ENCODE measurements around the gene MAPK8IP3.
A peak's percentile ranks its signal among the peaks of the same experiment; 100 is the strongest.

MAPK8IP3 gene

GRCh38 chr16:1774448-1774780 lies 68.4 kb downstream of the MAPK8IP3 start:
- Histone ChIP-seq H3K4me3 (ENCODE audit: low read depth, low read length) (peak overlapping the region; percentile 92), H3K27me3 (no peaks in the 10 kb centered on the region), H3K9me3 (no peaks in the 10 kb centered on the region), H3K4me1 (peaks cover 4% of the 10 kb centered on the region), H3K36me3 (peaks cover 27% of the 10 kb centered on the region)
- DNase-seq: no peak
- TF ChIP-seq, protein P1, sequence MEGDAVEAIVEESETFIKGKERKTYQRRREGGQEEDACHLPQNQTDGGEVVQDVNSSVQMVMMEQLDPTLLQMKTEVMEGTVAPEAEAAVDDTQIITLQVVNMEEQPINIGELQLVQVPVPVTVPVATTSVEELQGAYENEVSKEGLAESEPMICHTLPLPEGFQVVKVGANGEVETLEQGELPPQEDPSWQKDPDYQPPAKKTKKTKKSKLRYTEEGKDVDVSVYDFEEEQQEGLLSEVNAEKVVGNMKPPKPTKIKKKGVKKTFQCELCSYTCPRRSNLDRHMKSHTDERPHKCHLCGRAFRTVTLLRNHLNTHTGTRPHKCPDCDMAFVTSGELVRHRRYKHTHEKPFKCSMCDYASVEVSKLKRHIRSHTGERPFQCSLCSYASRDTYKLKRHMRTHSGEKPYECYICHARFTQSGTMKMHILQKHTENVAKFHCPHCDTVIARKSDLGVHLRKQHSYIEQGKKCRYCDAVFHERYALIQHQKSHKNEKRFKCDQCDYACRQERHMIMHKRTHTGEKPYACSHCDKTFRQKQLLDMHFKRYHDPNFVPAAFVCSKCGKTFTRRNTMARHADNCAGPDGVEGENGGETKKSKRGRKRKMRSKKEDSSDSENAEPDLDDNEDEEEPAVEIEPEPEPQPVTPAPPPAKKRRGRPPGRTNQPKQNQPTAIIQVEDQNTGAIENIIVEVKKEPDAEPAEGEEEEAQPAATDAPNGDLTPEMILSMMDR (IDR thresholded peaks at IDR 0.05; ENCODE audit: low read depth, low read length): no peak

- H3K4me1 ChIP-seq: peaks cover under 1% of the 10 kb centered on the region
- TF ChIP-seq, protein P1 (IDR thresholded peaks at IDR 0.05; ENCODE audit: low read depth, low read length): no peak
- H3K9me3 ChIP-seq: no peaks in the 10 kb centered on the region
- no peak for DNase-seq
- H3K4me3 ChIP-seq (ENCODE audit: low read depth, low read length): no peak overlapping the region
- peaks cover 19% of the 10 kb centered on the region for H3K36me3 ChIP-seq
- no peaks in the 10 kb centered on the region for H3K27me3 ChIP-seq
Observed at GRCh38 chr16:1775006-1775845, 69.2 kb downstream of the MAPK8IP3 start.

GRCh38 chr16:1775846-1776671 lies 70.1 kb downstream of the MAPK8IP3 start:
- DNase-seq: peak; percentile 27
- H3K4me3 ChIP-seq (ENCODE audit: low read depth, low read length): no peak overlapping the region
- TF ChIP-seq, protein P1 (IDR thresholded peaks at IDR 0.05; ENCODE audit: low read depth, low read length): no peak
- no peaks in the 10 kb centered on the region for H3K9me3 ChIP-seq
- peaks cover 14% of the 10 kb centered on the region for H3K36me3 ChIP-seq
- H3K4me1 ChIP-seq: no peaks in the 10 kb centered on the region
- no peaks in the 10 kb centered on the region for H3K27me3 ChIP-seq

DNA sequence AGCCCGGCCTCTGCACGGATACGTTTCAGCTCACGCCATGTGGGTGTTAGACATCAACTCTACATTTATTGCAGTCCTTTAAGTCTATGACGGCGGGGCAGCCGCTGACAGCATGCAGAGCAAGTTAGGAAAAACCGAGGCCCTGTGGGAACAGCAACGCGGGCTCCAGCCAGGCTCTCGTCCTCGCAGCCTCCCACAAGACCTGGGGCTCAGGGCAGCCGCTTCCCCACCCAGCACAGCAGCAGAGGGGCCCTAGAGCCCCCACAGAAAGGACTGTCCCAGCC lies 70.6 kb downstream of the MAPK8IP3 start:
- no peak for DNase-seq
- Histone ChIP-seq H3K9me3 (no peaks in the 10 kb centered on the region), H3K36me3 (peaks cover 14% of the 10 kb centered on the region), H3K4me3 (ENCODE audit: low read depth, low read length) (no peak overlapping the region), H3K4me1 (no peaks in the 10 kb centered on the region), H3K27me3 (no peaks in the 10 kb centered on the region)
- TF ChIP-seq, protein P1 (IDR thresholded peaks at IDR 0.05; ENCODE audit: low read depth, low read length): no peak

- TF ChIP-seq, protein P1 (IDR thresholded peaks at IDR 0.05; ENCODE audit: low read depth, low read length): no peak
- DNase-seq: peak; percentile 16
- Histone ChIP-seq H3K9me3 (no peaks in the 10 kb centered on the region), H3K27me3 (no peaks in the 10 kb centered on the region), H3K36me3 (peaks cover 12% of the 10 kb centered on the region), H3K4me1 (no peaks in the 10 kb centered on the region), H3K4me3 (ENCODE audit: low read depth, low read length) (no peak overlapping the region)
Observed at GRCh38 chr16:1776991-1777374, 71.0 kb downstream of the MAPK8IP3 start.
